RWPE1 (cell line): ENCODE measurements around the gene GLIS1.

Experiments
- CTCF ChIA-PET: fragments of 350-600 bp; sonication (Branson Sonifier 250); formaldehyde crosslinking; extraction: SDS; loops from one replicate; lab custom pipeline; 2021; lab: Yijun Ruan, JAX
- POLR2A ChIA-PET: fragments of 400-600 bp; formaldehyde crosslinking; extraction: SDS; loops from one replicate; lab custom pipeline; 2020; ENCODE audit warnings: antibody characterized with exemption; ENCODE audit not compliant: low non-redundant PET; lab: Yijun Ruan, JAX
- DNase-seq: peaks from one replicate; pipeline ENCODE4 v3.0.0; 2012; ENCODE audit warnings: low spot score
- H3K27ac ChIP-seq: fragments of 450-650 bp; 2 replicates; pipeline ENCODE4 v1.5.1; 2017
- CTCF ChIP-seq: fragments of 450-650 bp; conservative IDR thresholded peaks from 2 replicates; pipeline ENCODE4 v1.5.1; 2017; ENCODE audit warnings: low read depth, mild to moderate bottlenecking

GLIS1 gene

GRCh38 chr1:53663529-53664300, 75.2 kb downstream of the GLIS1 start:
- ChIA-PET CTCF (interaction anchor here (0.7 to 1.0 kb wide), 3 partner anchors 18 to 757 kb away, joined by 3 to 6 read pairs (median 5); no protein-coding TSS in a partner anchor), POLR2A (no interaction called here)
- no peak for TF ChIP-seq CTCF
- DNase-seq: no peak
- H3K27ac ChIP-seq: no peak overlapping the region

- ChIA-PET POLR2A (no interaction called here), CTCF (interaction anchor here (1.0 kb wide), 1 partner anchor 21 kb away, joined by 5 read pairs; no protein-coding TSS in a partner anchor)
These were observed 76.0 kb downstream of the GLIS1 start for GRCh38 chr1:53662951-53663350.

GRCh38 chr1:53662169-53662568, 76.8 kb downstream of the GLIS1 start:
- H3K27ac ChIP-seq: no peak overlapping the region
- ChIA-PET POLR2A (no interaction called here), CTCF (interaction anchor here (0.6 kb wide), 1 partner anchor 101 kb away, joined by 3 read pairs; no protein-coding TSS in a partner anchor)
- no peak for DNase-seq
- no peak for TF ChIP-seq CTCF

More at GRCh38 chr1:53662951-53663350, 76.0 kb downstream of the GLIS1 start:
- DNase-seq: no peak
- H3K27ac ChIP-seq: no peak overlapping the region
- no peak for TF ChIP-seq CTCF

GRCh38 chr1:53661496-53661895, 77.5 kb downstream of the GLIS1 start:
- no peak overlapping the region for H3K27ac ChIP-seq
- TF ChIP-seq CTCF: no peak
- CTCF ChIA-PET: interaction anchor here (0.7 kb wide), 1 partner anchor 126 kb away, joined by 4 read pairs; no protein-coding TSS in a partner anchor
- DNase-seq: no peak
- POLR2A ChIA-PET: no interaction called here

GRCh38 chr1:53660666-53661065, 78.3 kb downstream of the GLIS1 start:
- CTCF ChIA-PET: interaction anchor here (0.7 to 1.2 kb wide), 2 partner anchors 127 to 175 kb away, joined by 4 to 6 read pairs; no protein-coding TSS in a partner anchor
- POLR2A ChIA-PET: no interaction called here
- no peak for TF ChIP-seq CTCF
- H3K27ac ChIP-seq: no peak overlapping the region
- DNase-seq: no peak

GRCh38 chr1:53659436-53659835, 79.5 kb downstream of the GLIS1 start:
- no peak for TF ChIP-seq CTCF
- DNase-seq: no peak
- POLR2A ChIA-PET: no interaction called here
- CTCF ChIA-PET: no interaction called here
- no peak overlapping the region for H3K27ac ChIP-seq
